PC-9 (cell line): ENCODE data around the gene SDK1.

Experiments
- CTCF ChIP-seq: fragments of 200-600 bp; sonication (generic); conservative IDR thresholded peaks from 2 replicates; pipeline ENCODE4 v1.6.1; 2017; ENCODE audit warnings: mixed run types, antibody characterized with exemption, mild to moderate bottlenecking, moderate library complexity
- EZH2 ChIP-seq: fragments of 200-600 bp; sonication (generic); IDR thresholded peaks from 2 replicates; pipeline ENCODE4 v1.8.0; 2017; ENCODE audit warnings: antibody characterized with exemption, low read depth

- no peak for TF ChIP-seq CTCF
- no peak for TF ChIP-seq EZH2
Observed at GRCh38 chr7:4045975-4046374, 744.9 kb downstream of the SDK1 start.
